GF-D8 (cell line): Measurements from ENCODE around the gene TRIM14.
"Not testable (repeated sequence)": the region's sequence is repeated elsewhere in the genome, so short reads cannot be mapped to it uniquely, and the experiment has no call there.

Experiments
- DNase-seq: peaks from one replicate; lab custom pipeline; 2025; lab: John Stamatoyannopoulos, UW

Gene TRIM14

GRCh38 chr9:98142182-98142907 is 23.3 kb upstream of the TRIM14 start:
- DNase-seq: peak; percentile 72

- DNase-seq: no peak
Observed at GRCh38 chr9:98140503-98140902, 21.5 kb upstream of the TRIM14 start.

- no peak for DNase-seq
Observed at GRCh38 chr9:98136489-98136888, 17.5 kb upstream of the TRIM14 start.

- DNase-seq: no peak
Observed at GRCh38 chr9:98135938-98136337, 16.9 kb upstream of the TRIM14 start.

- DNase-seq: no peak
Observed at GRCh38 chr9:98135558-98135934, 16.5 kb upstream of the TRIM14 start.

- DNase-seq: no peak
Observed at GRCh38 chr9:98134702-98135557, 15.9 kb upstream of the TRIM14 start.

GRCh38 chr9:98132806-98133631 is 14.0 kb upstream of the TRIM14 start:
- DNase-seq: no peak

- DNase-seq: no peak
Observed at GRCh38 chr9:98132158-98132557, 13.1 kb upstream of the TRIM14 start.

GRCh38 chr9:98130576-98131228 is 11.7 kb upstream of the TRIM14 start:
- DNase-seq: no peak

- not testable (repeated sequence) for DNase-seq
Observed at GRCh38 chr9:98130060-98130459, 11.0 kb upstream of the TRIM14 start.

GRCh38 chr9:98129451-98129881 is 10.4 kb upstream of the TRIM14 start:
- DNase-seq: peak; percentile 39

- no peak for DNase-seq
Observed at GRCh38 chr9:98128316-98128715, 9.3 kb upstream of the TRIM14 start.

- no peak for DNase-seq
Observed at GRCh38 chr9:98127226-98127625, 8.2 kb upstream of the TRIM14 start.

GRCh38 chr9:98124637-98125426 is 5.8 kb upstream of the TRIM14 start:
- DNase-seq: no peak

GRCh38 chr9:98124091-98124490 is 5.1 kb upstream of the TRIM14 start:
- DNase-seq: not testable (repeated sequence)

GRCh38 chr9:98121058-98121457 is 2.0 kb upstream of the TRIM14 start:
- DNase-seq: peak; percentile 56

GRCh38 chr9:98120476-98120875 is 1.5 kb upstream of the TRIM14 start:
- DNase-seq: no peak

- DNase-seq: peak; percentile 61
Observed at GRCh38 chr9:98117984-98118639, 910 bp downstream of the TRIM14 start.

- DNase-seq: not testable (repeated sequence)
Observed at GRCh38 chr9:98117097-98117496, 1.9 kb downstream of the TRIM14 start.

GRCh38 chr9:98109052-98109451 is 10.0 kb downstream of the TRIM14 start:
- DNase-seq: no peak
